Dedifferentiated amniotic fluid mesenchymal stem cell (primary cell): ENCODE results near the gene SP6.

Experiments
- DNase-seq: peaks from one replicate; pipeline ENCODE4 v3.0.0-alpha.2; 2016; ENCODE audit errors: extremely low spot score

Gene SP6

GRCh38 chr17:47856830-47857229 lies 5.9 kb upstream of the SP6 start:
- no peak for DNase-seq

GRCh38 chr17:47855737-47856136 lies 4.8 kb upstream of the SP6 start:
- DNase-seq = no peak

- DNase-seq = no peak
Measured at GRCh38 chr17:47853616-47854015, 2.7 kb upstream of the SP6 start.

GRCh38 chr17:47852113-47852949 lies 1.4 kb upstream of the SP6 start:
- no peak for DNase-seq

GRCh38 chr17:47851764-47852112 lies 775 bp upstream of the SP6 start:
- DNase-seq = no peak

GRCh38 chr17:47850373-47850691 lies 631 bp downstream of the SP6 start:
- DNase-seq = no peak

- DNase-seq = no peak
Measured at GRCh38 chr17:47848198-47848513, 2.8 kb downstream of the SP6 start.

DNA sequence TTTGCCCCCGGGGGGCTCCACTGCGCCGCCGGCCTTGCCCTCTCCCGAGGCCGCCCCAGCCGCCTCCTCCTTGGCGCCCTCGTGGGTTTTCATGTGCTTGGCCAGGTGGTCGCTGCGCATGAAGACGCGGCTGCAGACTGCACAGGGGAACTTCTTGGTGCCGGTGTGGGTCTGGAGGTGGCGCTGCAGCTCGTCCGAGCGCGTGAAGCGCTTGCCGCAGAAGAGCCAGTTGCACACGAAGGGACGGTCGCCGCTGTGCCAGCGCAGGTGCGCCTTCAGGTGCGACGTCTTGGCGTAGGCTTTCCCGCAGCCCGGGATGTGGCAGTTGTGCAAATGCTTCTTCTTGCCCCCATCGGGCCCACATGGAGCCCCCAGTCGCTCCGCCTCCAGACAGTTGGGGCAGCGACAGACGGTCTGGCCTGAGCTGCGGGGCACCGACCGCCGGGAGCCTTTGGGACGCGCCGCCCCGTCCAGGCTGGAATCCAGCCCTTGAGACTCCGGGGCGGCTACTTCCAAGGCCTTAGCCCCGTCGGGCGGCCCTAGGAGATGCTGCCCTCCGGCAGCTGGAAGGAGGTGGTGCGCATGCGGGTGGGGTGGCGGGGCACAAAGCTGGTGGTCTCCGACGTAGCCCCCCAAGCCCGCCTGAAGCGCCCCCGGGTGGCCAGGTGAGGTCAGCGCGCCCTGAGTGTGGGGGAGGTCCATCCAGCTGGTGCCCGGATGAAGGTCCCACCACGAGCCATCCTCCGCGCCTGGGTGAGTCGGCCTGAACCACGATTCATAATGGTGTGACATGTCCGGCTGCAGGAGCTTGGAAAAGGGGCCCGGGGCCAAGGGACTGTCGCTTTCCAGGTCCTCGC lies 3.4 kb downstream of the SP6 start:
- no peak for DNase-seq

DNA sequence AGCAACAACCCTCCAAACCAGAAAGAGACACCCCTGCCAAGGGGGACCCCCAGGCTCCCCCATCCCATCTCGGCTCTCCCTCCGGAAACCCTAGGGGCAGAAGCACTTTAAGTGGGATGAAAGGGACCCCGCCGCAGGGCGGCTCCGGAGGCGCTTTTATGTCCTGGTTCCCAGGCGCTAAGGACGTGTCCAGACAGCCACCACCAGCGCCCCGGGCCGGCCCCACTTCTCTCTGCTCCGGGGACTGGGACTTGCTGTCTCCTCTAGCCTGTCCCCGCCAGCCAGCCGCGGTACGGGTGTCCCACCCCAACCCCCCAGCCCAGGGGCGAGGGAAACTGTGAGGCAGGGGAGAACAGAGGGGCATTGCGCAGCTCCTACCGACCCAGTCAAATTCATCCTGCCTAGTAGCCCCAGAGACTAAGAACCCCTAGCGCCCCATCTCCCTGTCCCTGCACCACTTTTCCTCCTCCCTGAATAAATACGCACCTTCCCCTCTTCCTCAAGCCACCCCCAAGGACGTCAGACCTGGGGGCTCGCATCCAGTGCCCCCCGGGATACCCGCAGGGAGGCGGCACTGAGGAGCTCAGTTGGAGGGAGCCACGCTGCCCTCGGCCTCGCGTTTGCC lies 4.1 kb downstream of the SP6 start:
- DNase-seq = no peak

DNA sequence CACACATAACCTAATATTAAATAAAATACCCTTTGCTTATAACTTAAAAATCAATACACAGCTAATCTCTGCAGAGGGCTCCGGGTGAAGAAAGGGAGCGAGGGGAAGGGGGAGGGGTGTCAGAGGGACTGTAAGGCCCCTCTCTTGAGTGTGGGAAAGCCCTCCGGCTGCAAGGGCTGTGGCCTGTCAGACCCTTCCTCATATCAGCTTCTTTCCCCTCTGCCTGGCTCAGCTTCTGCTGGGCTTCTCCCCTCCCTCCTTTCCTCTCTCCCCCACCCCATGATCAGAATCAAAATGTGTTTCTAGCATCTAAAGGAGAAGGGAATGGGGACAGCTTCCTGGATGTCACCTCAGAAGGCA lies 5.3 kb downstream of the SP6 start:
- DNase-seq = no peak

DNA sequence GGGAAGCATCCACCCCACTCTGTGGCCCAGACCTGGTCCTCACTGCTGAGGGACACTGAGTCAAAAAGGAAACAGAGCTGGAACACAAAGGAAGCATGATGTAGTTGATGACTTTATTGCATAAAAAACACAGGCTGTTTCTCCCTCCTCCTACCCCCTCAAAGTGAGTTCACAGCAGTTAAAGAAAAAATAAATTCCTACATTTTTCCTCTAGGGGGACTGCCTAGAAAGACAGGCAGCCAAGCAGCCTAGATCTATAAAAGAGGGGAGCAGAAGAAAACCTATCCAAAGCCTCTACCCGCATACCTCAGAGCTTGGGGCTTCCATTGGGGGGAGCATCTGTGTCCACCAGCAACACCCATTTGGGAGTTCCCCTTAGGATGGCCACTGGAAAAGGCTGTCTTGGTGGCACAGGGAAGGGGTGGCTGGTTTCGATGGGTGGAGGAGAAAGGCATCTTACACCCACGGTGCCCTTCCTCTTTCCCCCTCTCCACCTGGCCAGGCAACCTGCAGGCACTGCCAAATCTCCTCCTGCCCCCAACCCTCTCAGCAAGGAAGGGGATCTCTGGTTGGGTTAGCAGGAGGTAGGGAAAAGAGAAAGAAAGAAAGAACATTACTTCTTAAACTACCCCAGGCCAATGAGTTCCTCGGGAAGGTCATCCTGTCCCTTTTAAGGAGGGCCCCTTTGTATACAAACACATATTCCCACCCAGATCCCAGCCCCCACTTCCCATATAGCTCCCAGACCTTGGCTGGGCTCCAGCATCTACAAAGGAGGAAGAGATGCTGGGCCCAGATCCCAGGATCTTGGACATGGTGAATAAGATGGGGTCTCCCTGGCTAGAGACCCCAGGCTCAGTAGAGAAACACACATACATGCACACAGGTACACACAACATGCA lies 5.9 kb downstream of the SP6 start:
- DNase-seq = no peak

GRCh38 chr17:47844227-47844626 lies 6.7 kb downstream of the SP6 start:
- DNase-seq = no peak

DNA sequence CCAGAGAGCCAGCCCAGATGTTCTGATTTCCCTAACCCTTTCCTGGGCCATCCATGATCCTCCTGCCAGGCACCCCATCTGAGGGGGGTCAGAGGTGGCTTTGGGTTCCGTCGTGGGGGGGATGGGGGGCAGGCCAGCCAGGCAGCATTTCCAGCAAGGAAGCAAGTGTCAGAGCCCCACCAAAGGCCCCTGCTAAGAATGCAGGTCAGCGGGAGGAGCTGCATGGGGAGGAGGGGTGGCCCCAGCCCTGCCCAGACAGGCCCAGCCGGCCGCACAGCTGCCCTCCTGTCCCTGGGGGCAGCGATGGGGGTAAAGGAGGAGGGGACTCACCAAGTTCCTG lies 7.6 kb downstream of the SP6 start:
- DNase-seq = no peak

DNA sequence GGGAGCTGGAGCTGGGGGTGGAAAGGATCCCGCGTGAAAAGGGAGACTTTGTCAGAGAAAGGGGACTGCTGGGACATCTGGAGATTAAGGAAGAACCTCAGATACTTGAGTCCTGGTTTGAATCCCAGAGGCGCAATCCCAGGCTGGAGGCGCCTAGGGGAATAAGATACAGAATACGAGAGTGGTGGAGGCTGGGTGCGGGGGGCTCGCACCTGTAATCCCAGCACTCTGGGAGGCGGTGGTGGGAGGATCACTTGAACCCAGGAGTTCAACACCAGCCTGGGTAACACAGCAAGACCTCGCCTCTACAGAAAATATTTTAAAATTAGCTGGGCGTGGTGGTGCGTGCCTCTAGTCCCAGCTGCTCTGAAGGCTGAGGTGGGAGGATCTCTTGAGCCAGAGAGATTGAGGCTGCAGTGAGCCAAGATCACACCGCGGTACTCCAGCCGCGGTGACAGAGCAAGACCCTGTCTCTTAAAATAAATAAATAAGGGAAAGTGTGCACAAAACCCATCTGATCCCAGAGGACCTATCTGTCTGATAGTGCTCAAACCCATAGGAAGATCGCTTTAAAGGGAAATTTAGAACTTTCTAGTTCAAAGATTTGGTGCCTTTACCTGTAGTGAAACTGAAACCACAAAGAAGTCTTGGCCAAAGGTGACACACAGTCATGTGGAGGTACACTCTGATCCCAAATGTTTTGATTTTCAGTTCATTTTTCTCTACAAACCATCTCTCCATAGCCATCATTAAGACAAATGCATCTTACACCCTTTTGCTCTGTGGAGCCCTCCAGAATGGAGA lies 9.3 kb downstream of the SP6 start:
- DNase-seq = no peak

- peak; percentile 62 for DNase-seq
Measured at GRCh38 chr17:47840742-47841487, 10.0 kb downstream of the SP6 start, which contains the start of gene SCRN2. TSS of gene SCRN2 (minus strand) at chr17:47841273. CDS start at chr17:47840843, 430 bp downstream.

GRCh38 chr17:47840001-47840741 lies 10.8 kb downstream of the SP6 start:
- no peak for DNase-seq

DNA sequence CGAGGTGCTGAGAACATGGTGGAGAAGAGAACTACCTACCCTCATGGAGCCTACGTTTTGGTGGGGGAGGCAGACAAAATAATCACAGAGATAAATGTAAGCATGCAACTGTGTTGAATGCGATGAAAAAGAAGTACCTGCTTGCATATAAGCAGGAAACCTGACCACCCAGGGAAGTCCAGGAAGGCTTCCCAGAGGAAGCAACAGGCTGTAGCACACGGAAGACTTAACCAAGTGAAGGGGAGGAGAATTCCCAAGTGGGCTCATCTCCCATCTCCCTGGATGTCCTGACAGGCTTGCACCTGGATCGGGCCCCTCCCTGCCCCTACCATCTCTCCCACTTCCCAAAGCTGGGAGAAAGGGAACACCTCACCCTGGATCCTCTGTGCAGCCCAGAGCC lies 11.9 kb downstream of the SP6 start:
- DNase-seq = no peak

DNA sequence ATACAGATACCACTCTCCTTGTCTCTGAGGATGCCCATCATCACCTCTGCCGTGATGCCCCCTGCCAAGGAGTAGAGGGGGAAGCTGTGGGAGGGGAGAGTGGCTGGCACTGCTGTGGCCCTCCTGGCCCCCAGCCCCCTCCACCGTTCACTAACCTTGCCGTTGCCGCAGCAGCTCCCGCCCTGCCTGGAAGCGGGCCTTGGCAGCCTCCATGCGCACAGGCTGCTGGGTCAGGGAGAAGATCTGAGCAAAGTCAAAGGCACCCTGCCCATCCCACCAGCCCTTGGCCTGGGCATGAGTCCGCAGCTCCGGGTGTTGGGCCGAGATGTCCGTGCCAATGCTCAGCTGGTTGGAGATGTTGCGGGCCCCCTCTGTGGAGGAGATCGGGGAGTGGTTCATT lies 12.3 kb downstream of the SP6 start:
- no peak for DNase-seq

DNA sequence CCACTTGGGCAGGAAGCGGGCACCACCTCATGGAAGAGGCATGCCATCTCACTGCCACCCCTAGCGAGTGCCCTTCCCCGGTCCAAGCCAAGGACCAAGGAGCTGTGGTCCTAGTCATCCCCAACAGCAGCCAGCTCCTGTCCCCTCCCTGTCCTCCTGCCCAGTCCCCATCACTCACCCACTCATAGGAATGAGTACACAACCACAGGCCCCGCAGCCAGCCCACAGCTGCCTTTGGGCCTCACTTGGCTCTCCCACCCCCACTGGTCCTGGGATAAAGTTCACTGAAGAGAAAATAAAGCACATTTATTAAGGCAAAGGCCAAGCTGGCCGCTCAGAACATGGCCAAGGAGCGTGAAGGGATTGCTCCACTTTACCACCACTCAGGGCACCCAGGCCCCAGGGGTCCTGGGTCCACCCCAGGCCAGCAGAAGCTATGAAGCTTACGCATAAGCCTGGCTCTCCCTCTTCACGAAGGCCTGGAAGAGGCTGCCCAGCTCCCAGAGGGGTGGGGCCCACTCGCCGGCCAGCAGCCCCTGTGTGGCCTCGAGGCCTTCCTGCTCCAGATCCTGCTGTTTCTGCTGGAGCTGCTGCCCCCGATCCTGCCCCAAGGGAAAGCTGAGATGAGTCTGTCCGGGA lies 13.4 kb downstream of the SP6 start:
- DNase-seq = no peak
